ENCODE measurements around the gene NUMB. TPM values are rescaled to one million over a fixed set of nuclear protein-coding genes. Genes with fewer than 3 reads are reported as not detected.

The NUMB gene
- total and polyA plus RNA-seq, 2 of the 13 experiments (the other 11 are each of a cell fraction or from before 2014, with no cell fraction given), result 20.3 to 71.1 TPM

DNA sequence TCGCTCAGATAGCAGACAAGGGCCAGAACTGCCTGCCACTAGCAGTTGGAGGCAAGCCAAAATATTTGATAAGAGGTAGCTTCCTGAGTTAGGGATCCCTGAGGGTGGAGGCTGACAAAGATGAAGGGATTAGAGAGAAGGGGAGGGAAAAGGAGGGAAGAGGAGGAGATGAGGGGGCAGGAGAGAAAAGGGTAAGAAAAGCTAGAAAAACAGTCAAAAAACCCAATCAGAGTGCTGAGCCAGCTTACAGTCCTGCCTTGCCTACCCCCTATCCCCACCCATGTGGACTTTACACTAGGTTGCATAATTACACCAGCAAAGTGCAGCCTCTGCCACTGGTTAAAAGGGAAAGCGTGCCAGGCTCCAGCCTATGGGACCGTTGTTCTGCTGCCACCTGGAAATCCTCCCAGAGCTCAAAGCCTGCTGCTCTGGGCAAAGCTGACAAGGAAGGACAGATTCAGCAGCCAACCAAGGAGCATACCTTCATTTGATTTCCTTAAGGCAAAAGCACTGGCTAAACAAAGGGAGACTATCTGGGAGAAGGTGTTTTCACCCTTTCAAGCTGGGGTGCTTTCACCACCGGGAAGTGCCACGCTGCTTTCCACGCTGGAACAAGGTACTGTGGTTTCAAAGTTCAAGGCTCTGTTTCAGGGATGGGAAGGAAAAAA, 3.8 kb upstream of the NUMB start (continued):
- TF ChIP-seq TEAD3 (CRISPR knock-in tag; optimal IDR thresholded peaks at IDR 0.05; ENCODE audit: borderline replicate concordance) (peak; percentile 56), CBFB (CRISPR knock-in tag; IDR thresholded peaks at IDR 0.05) (no peak), KLF13 (CRISPR knock-in tag; IDR thresholded peaks at IDR 0.05) (no peak), SMAD3 (CRISPR knock-in tag; IDR thresholded peaks at IDR 0.05) (peak; percentile 77; the same call in 1 of the 2 replicates), ZNF558 (CRISPR knock-in tag; IDR thresholded peaks at IDR 0.05; ENCODE audit: borderline replicate concordance) (no peak), ZEB1 (IDR thresholded peaks at IDR 0.05; ENCODE audit: insufficient replicate concordance, low read depth) (no peak), ZNF530 (CRISPR knock-in tag; IDR thresholded peaks at IDR 0.05; ENCODE audit: low read depth) (no peak), SIX1 (CRISPR knock-in tag; IDR thresholded peaks at IDR 0.05; ENCODE audit: borderline replicate concordance) (0 out of 2 replicates have a peak, but pooled peaks have one; percentile 11), ZFP37 (CRISPR knock-in tag; IDR thresholded peaks at IDR 0.05; ENCODE audit: borderline replicate concordance) (peak; percentile 69; the same call in 1 of the 2 replicates), MED13 (CRISPR knock-in tag; IDR thresholded peaks at IDR 0.05) (peak; percentile 19; the same call in 1 of the 2 replicates), HNF4G (IDR thresholded peaks at IDR 0.05; ENCODE audit: borderline replicate concordance, low read depth, low read length) (peak; percentile 99), HNF4G (CRISPR knock-in tag; IDR thresholded peaks at IDR 0.05; ENCODE audit: borderline replicate concordance, low read depth) (peak; percentile 95; the same call in 1 of the 2 replicates), KLF11 (CRISPR knock-in tag; IDR thresholded peaks at IDR 0.05) (no peak), HDAC6 (IDR thresholded peaks at IDR 0.05; ENCODE audit: low read depth, low read length) (no peak), FOXO1 (CRISPR knock-in tag; IDR thresholded peaks at IDR 0.05) (no peak; the same call in 1 of the 2 replicates), STAG1 (CRISPR knock-in tag; IDR thresholded peaks at IDR 0.05) (peak; percentile 21; the same call in 1 of the 2 replicates), NFYC (CRISPR knock-in tag; IDR thresholded peaks at IDR 0.05) (peak; percentile 74)
- TF ChIP-seq, protein P1, sequence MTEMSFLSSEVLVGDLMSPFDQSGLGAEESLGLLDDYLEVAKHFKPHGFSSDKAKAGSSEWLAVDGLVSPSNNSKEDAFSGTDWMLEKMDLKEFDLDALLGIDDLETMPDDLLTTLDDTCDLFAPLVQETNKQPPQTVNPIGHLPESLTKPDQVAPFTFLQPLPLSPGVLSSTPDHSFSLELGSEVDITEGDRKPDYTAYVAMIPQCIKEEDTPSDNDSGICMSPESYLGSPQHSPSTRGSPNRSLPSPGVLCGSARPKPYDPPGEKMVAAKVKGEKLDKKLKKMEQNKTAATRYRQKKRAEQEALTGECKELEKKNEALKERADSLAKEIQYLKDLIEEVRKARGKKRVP (CRISPR knock-in tag; IDR thresholded peaks at IDR 0.05), result peak in 1 of 2 experiments; percentile 70; a peak in 2 of 4 replicates
- TF ChIP-seq, protein P2, sequence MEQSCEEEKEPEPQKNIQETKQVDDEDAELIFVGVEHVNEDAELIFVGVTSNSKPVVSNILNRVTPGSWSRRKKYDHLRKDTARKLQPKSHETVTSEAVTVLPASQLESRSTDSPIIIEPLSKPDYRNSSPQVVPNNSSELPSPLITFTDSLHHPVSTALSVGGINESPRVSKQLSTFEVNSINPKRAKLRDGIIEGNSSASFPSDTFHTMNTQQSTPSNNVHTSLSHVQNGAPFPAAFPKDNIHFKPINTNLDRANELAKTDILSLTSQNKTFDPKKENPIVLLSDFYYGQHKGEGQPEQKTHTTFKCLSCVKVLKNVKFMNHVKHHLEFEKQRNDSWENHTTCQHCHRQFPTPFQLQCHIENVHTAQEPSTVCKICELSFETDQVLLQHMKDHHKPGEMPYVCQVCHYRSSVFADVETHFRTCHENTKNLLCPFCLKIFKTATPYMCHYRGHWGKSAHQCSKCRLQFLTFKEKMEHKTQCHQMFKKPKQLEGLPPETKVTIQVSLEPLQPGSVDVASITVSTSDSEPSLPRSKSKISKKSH (CRISPR knock-in tag; IDR thresholded peaks at IDR 0.05; ENCODE audit: borderline replicate concordance), result no peak
- TF ChIP-seq, protein P3, sequence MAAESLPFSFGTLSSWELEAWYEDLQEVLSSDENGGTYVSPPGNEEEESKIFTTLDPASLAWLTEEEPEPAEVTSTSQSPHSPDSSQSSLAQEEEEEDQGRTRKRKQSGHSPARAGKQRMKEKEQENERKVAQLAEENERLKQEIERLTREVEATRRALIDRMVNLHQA (CRISPR knock-in tag; IDR thresholded peaks at IDR 0.05), result no peak; the same call in 1 of the 2 replicates
- TF ChIP-seq, protein P4, sequence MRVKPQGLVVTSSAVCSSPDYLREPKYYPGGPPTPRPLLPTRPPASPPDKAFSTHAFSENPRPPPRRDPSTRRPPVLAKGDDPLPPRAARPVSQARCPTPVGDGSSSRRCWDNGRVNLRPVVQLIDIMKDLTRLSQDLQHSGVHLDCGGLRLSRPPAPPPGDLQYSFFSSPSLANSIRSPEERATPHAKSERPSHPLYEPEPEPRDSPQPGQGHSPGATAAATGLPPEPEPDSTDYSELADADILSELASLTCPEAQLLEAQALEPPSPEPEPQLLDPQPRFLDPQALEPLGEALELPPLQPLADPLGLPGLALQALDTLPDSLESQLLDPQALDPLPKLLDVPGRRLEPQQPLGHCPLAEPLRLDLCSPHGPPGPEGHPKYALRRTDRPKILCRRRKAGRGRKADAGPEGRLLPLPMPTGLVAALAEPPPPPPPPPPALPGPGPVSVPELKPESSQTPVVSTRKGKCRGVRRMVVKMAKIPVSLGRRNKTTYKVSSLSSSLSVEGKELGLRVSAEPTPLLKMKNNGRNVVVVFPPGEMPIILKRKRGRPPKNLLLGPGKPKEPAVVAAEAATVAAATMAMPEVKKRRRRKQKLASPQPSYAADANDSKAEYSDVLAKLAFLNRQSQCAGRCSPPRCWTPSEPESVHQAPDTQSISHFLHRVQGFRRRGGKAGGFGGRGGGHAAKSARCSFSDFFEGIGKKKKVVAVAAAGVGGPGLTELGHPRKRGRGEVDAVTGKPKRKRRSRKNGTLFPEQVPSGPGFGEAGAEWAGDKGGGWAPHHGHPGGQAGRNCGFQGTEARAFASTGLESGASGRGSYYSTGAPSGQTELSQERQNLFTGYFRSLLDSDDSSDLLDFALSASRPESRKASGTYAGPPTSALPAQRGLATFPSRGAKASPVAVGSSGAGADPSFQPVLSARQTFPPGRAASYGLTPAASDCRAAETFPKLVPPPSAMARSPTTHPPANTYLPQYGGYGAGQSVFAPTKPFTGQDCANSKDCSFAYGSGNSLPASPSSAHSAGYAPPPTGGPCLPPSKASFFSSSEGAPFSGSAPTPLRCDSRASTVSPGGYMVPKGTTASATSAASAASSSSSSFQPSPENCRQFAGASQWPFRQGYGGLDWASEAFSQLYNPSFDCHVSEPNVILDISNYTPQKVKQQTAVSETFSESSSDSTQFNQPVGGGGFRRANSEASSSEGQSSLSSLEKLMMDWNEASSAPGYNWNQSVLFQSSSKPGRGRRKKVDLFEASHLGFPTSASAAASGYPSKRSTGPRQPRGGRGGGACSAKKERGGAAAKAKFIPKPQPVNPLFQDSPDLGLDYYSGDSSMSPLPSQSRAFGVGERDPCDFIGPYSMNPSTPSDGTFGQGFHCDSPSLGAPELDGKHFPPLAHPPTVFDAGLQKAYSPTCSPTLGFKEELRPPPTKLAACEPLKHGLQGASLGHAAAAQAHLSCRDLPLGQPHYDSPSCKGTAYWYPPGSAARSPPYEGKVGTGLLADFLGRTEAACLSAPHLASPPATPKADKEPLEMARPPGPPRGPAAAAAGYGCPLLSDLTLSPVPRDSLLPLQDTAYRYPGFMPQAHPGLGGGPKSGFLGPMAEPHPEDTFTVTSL (CRISPR knock-in tag; IDR thresholded peaks at IDR 0.05; ENCODE audit: borderline replicate concordance), result no peak; the same call in 1 of the 2 replicates
